GM21619 (cell line): Measurements from ENCODE around the gene DDX19B.
"Not testable (repeated sequence)": the region's sequence is repeated elsewhere in the genome, so short reads cannot be mapped to it uniquely, and the experiment has no call there.

Source experiments
- ATAC-seq: cut with Tn5 transposase; IDR thresholded peaks from one replicate; pipeline ENCODE4 v1.9.1; 2021; ENCODE audit not compliant: unreplicated experiment

DDX19B gene

GRCh38 chr16:70287304-70287971 is 11.5 kb upstream of the DDX19B start:
- ATAC-seq = not testable (repeated sequence)

GRCh38 chr16:70289229-70290094 is 9.5 kb upstream of the DDX19B start, which contains the start of gene AARS1:
TSS of gene AARS1 (minus strand) at chr16:70289506. CDS start at chr16:70282763, 6,743 bp downstream.
- ATAC-seq = peak; percentile 95

GRCh38 chr16:70290949-70291519 is 8.0 kb upstream of the DDX19B start:
- no peak for ATAC-seq

GRCh38 chr16:70292148-70292547 is 6.8 kb upstream of the DDX19B start:
- ATAC-seq = not testable (repeated sequence)

- ATAC-seq = no peak
Measured at GRCh38 chr16:70294385-70295025, 4.5 kb upstream of the DDX19B start.

GRCh38 chr16:70295634-70296033 is 3.4 kb upstream of the DDX19B start:
- ATAC-seq = no peak

GRCh38 chr16:70301121-70301520 is 2.1 kb downstream of the DDX19B start:
- no peak for ATAC-seq

- ATAC-seq = no peak
Measured at GRCh38 chr16:70302745-70303144, 3.8 kb downstream of the DDX19B start.

GRCh38 chr16:70304892-70305448 is 6.0 kb downstream of the DDX19B start:
- no peak for ATAC-seq

- ATAC-seq = no peak
Measured at GRCh38 chr16:70306880-70307279, 7.9 kb downstream of the DDX19B start.

- not testable (repeated sequence) for ATAC-seq
Measured at GRCh38 chr16:70307726-70308125, 8.7 kb downstream of the DDX19B start.

- ATAC-seq = no peak
Measured at GRCh38 chr16:70320121-70320520, 21.1 kb downstream of the DDX19B start.

- ATAC-seq = no peak
Measured at GRCh38 chr16:70324998-70325747, 26.2 kb downstream of the DDX19B start.

- no peak for ATAC-seq
Measured at GRCh38 chr16:70331091-70331490, 32.1 kb downstream of the DDX19B start.

GRCh38 chr16:70331588-70332358 is 32.8 kb downstream of the DDX19B start:
- ATAC-seq = no peak

- not testable (repeated sequence) for ATAC-seq
Measured at GRCh38 chr16:70332728-70333127, 33.7 kb downstream of the DDX19B start.

- no peak for ATAC-seq
Measured at GRCh38 chr16:70337814-70338213, 38.8 kb downstream of the DDX19B start.

- ATAC-seq = no peak
Measured at GRCh38 chr16:70341600-70341999, 42.6 kb downstream of the DDX19B start.

GRCh38 chr16:70342016-70342415 is 43.0 kb downstream of the DDX19B start:
- ATAC-seq = no peak
